Neural cell (in vitro differentiated cells): ENCODE results near the gene NPTXR.

Source experiments
- CTCF ChIP-seq: fragments of 450-650 bp; IDR thresholded peaks from 2 replicates; pipeline ENCODE4 v1.5.1; 2014; ENCODE audit warnings: antibody characterized with exemption, mild to moderate bottlenecking, moderate library complexity; ENCODE audit not compliant: poor library complexity, severe bottlenecking
- EP300 ChIP-seq: fragments of 450-650 bp; conservative IDR thresholded peaks from 2 replicates; pipeline ENCODE4 v1.6.1; 2014; ENCODE audit warnings: antibody characterized with exemption, mild to moderate bottlenecking, moderate library complexity; ENCODE audit not compliant: poor library complexity, severe bottlenecking
- EZH2 ChIP-seq: fragments of 200-600, 300-800 bp; shearing (Covaris generic), sonication (generic); IDR thresholded peaks from 2 replicates; pipeline ENCODE4 v1.6.1; 2014; ENCODE audit warnings: antibody characterized with exemption, low read length, borderline replicate concordance, mild to moderate bottlenecking; ENCODE audit not compliant: insufficient read depth, poor library complexity, severe bottlenecking
- MXI1 ChIP-seq: fragments of 450-650 bp; conservative IDR thresholded peaks from 2 replicates; pipeline ENCODE4 v1.6.1; 2014; ENCODE audit warnings: antibody characterized with exemption, mild to moderate bottlenecking; ENCODE audit not compliant: poor library complexity, severe bottlenecking
- POLR2AphosphoS5 ChIP-seq: IDR thresholded peaks from 2 replicates; pipeline ENCODE4 v1.6.1; 2012
- SMC3 ChIP-seq: fragments of 450-650 bp; conservative IDR thresholded peaks from 2 replicates; pipeline ENCODE4 v1.6.1; 2014; ENCODE audit warnings: antibody characterized with exemption, mild to moderate bottlenecking, moderate library complexity; ENCODE audit not compliant: poor library complexity

DNA sequence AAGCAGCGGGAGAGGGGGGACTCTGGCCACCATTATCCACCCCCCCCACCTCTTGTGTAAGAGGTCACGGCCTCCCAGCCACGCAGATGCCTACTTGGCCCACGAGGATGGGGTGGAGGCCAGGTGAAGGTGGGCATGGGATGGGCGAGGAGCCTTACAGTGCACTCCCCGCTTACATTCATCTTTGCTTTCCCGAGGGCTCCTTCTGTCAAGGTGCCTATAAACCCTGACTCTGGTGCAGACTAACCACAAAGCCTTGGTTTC, 13.1 kb downstream of the NPTXR start:
- no peak for TF ChIP-seq CTCF
- no peak for TF ChIP-seq SMC3
- TF ChIP-seq EZH2, result no peak
- TF ChIP-seq MXI1, result no peak
- TF ChIP-seq POLR2AphosphoS5, result no peak
- no peak for TF ChIP-seq EP300
